Iris pigment epithelial cell (primary cell): ENCODE data around the gene APOBEC3F.
"Not testable (repeated sequence)": the region's sequence is repeated elsewhere in the genome, so short reads cannot be mapped to it uniquely, and the experiment has no call there.

ENCODE experiments used
- DNase-seq: peaks from one replicate; pipeline ENCODE4 v3.0.0-alpha.2; 2011; ENCODE audit warnings: low read depth

The APOBEC3F gene

GRCh38 chr22:39040538-39041296 is at the start of gene APOBEC3F:
Gene APOBEC3F (plus strand): TSS chr22:39040864. CDS start chr22:39040961, 97 bp downstream.
- peak; percentile 46 for DNase-seq

DNA sequence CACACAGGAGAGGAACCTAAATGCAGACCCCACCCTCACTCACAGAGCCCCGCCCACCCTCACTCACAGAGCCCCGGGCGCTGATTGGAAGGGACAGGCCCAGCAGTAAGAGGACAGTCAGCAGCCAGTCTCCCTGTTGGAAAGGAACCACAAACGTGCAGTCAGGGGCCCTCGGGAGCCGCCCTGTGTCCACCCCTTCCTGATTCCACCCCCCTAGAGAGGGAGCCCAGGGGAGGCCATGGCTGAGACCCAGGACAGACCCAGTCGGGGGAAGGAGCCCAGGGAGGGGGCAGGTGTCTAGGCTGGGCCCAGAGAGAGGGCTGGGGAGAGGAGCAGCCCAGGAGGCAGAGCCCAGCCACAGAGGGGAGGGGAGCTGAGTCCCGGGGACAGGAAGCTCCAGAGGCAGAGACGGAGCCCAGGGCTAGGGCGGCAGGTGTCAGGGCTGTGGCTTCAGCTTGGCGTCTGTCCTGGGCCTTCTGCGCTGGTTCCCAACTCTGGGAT is 47.7 kb upstream of the APOBEC3F start:
- not testable (repeated sequence) for DNase-seq

- no peak for DNase-seq
Measured at GRCh38 chr22:38996105-38996504, 44.6 kb upstream of the APOBEC3F start.

GRCh38 chr22:38997518-38997917 is 43.1 kb upstream of the APOBEC3F start:
- DNase-seq = no peak

- DNase-seq = peak; percentile 86
Measured at GRCh38 chr22:39003165-39003638, 37.5 kb upstream of the APOBEC3F start.

DNA sequence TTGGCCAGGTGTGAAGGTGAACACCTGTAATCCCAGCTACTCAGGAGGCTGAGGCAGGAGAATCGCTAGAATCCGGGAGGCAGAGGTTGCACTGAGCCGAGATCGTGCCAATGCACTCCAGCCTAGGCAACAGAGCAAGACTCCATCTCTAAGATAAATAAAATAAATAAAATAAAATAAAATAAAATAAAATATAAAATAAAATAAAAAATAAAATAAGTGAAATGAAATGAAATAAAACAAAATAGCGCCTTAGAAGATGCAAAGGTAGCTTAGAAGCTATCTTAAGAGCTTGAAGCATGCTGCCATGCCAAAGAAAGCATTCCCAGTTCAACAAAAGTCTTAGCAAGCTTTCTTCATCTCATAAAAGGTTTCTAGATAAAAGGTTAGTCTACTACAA is 33.5 kb upstream of the APOBEC3F start:
- no peak for DNase-seq

GRCh38 chr22:39008271-39008850 is 32.3 kb upstream of the APOBEC3F start:
- not testable (repeated sequence) for DNase-seq

DNA sequence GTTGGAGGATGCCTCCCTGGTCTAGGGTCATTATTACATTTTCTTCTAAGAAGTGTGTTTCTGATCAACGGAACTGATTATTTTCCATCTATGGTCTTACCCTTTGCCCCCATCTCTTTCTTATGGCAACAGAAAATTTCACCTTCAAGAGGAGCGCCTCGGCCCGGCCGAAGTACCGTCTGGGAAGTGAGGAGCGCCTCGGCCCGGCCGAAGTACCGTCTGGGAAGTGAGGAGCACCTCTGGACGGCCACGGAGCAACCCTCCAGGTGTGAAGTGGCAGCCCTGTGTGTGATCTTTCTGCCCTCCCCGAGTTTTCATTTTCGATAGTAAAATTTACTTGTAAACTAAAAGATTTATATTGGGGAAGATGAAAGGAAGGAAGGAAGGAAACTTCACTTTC is 29.7 kb upstream of the APOBEC3F start:
- DNase-seq = no peak

DNA sequence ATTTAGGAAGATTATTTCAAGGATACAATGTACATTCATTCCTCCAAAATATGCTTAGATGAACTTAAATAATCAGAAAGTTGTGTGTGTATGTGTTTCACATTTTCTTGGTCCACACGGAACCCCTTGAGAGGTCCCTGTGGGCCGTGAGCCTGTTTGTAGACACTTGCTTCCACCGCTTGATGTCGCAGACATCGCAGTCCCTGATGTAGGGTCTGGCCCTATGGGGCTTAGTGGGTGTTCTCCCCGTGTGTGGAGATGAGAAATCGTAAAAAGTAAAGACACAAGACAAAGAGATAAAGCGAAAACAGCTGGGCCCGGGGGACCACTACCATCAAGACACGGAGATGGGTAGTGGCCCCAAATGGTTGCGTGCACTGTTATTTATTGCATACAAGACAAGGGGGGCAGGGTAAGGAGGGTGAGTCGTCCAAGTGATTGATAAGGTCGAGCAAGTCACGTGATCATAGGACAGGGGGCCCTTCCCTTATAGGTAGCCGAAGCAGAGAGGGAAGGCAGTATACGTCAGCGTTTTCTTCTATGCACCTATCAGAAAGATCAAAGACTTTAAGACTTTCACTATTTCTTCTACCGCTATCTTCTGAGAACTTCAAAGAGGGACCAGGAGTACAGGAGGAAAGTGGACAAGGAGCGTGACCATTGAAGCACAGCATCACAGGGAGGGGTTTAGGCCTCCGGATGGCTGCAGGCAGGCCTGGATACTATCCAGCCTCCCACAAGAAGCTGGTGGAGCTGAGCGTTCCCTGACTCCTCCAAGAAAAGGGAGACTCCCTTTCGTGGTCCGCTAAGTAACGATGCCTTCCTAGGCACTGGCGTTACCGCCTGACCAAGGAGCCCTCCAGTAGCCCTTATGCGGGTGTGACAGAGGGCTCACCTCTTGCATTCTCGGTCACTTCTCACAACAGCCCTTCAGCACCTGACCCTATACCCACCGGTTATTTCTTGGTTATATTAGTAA is 27.8 kb upstream of the APOBEC3F start:
- DNase-seq = no peak

DNA sequence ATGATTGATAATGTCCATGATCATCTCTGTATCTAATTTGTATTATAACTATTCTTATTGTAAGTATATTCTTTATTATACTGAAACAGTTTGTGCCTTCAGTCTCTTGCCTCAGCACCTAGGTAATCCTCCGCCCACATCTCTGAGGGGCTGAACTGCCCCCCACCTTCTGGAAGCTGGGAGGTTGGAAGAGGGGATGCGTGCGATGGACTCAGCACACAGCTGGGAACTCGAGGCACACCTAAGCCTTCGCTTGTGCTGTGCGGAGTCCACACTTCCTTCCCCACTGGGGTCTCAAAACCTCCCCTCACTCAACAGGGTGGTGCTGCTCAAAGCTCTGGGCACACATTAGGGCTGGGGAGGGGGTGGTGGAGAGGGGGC is 27.1 kb upstream of the APOBEC3F start:
- DNase-seq = not testable (repeated sequence)

- peak; percentile 94 for DNase-seq
Measured at GRCh38 chr22:39013942-39014722, 26.5 kb upstream of the APOBEC3F start, which contains the start of gene APOBEC3C. Gene APOBEC3C (plus strand): TSS chr22:39014257. CDS start chr22:39014363, 106 bp downstream.

DNA sequence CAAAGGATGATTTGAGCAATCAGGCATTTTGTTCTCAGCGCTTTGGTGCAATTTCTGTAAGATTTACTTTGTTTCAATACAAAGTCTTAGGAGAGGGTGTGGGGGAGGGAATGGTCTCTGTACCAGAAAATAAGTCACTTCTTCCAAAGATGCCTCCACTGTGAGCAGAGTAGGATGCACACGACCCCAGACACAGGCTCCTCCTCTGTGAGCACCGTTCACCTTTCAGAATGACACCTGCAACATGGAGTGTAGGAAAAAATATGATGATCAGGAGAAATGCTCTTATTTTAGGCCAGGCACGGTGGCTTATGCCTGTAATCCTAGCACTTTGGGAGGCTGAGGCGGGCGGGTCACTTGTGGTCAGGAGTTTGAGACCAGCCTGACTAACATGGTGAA is 25.9 kb upstream of the APOBEC3F start:
- DNase-seq = peak; percentile 14

DNA sequence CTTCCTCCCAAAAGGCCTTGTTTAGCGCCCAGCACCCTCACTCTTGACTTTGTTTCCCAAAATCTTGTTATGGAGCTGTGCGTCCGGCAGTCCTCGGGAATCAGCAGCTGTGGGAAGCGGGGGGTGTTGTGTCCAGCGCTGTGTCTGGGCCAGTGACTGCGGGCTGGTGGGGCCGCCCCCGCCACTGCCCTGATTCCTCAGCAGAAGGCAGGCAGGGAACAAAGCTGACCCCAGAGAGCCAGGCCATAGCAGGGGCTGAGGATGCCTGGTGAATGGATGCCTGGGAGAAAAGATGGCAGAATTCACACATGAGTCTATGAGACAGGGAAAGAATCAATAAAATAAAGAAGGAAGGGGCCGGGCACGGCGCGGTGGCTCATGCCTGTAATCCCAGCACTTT is 24.1 kb upstream of the APOBEC3F start:
- DNase-seq = no peak

GRCh38 chr22:39017596-39018365 is 22.9 kb upstream of the APOBEC3F start:
- DNase-seq = no peak

GRCh38 chr22:39020021-39020651 is 20.5 kb upstream of the APOBEC3F start:
- DNase-seq = not testable (repeated sequence)

- DNase-seq = no peak
Measured at GRCh38 chr22:39021552-39022250, 19.0 kb upstream of the APOBEC3F start.

DNA sequence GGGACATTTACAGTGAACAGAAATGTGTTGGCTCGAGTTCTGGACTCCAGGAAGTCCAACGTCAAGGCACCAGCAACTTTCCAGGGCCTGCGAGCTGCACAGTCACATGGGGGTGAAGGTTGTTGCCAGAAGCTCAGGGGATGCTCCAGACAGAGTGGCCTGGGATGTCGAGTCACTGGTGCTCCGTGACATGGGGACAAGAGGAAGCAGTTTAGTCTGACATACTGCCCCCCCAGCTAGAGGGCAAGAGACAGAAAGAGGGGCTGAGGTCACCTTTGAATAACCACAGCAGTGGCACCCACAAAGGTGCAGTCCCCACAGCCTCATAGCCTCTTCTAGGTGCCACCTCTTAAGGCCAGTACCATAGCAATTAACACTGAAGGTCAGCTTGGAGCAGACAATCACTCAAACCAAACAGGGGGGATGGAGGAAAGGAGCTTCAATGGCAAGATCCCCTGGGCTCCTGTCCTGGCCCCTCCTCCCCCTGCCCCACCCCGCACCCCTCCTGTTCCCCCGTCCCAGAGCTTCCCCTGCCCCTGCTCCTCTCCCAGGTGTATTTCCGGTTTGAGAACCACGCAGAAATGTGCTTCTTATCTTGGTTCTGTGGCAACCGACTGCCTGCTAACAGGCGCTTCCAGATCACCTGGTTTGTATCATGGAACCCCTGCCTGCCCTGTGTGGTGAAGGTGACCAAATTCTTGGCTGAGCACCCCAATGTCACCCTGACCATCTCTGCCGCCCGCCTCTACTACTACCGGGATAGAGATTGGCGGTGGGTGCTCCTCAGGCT is 15.9 kb upstream of the APOBEC3F start:
- no peak for DNase-seq

DNA sequence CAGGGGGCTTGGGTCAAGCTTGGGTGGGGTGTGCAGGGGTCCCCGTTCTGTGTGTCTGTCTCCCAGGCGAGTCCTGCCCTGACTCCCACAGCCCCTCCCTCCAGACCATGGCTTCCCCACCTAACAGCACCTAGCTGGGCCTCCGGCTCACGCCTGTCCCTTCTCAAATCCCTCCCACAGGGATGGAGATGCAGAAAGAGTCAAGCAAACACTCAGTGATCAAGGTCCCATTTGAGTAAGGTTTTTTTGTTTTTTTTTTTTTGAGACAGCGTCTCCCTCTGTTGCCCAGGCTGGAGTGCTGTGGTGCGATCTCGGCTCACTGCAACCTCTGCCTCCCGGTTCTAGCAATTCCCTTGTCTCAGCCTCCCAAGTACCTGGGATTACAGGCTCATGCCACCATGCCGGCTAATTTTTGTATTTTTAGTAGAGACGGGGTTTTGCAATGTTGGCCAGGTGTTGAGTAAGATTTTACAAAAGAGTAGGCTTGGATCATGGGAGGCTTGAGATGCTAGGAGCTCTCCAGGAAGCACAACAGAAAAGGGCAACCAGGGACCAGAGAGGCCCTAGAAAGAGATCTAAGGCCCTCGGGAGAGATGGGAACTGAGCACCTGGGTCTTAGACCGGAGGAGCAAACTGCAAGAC is 14.0 kb upstream of the APOBEC3F start:
- DNase-seq = no peak
